Esophagus squamous epithelium (tissue), 4 donors: ENCODE measurements around the gene CT45A3.
"Not testable (repeated sequence)": the region's sequence is repeated elsewhere in the genome, so short reads cannot be mapped to it uniquely, and the experiment has no call there.

Experiments
- CTCF ChIP-seq, 6 experiments: fragments of 450-650 bp in 4 of 6; fragments of 200-600 bp in 2 of 6; sonication (generic) in 2 of 6; IDR thresholded peaks; one replicate each; pipeline ENCODE4 v1.5.1; 2016 to 2019; ENCODE audit warnings: antibody characterized with exemption in 6 of 6, mild to moderate bottlenecking in 4 of 6, moderate library complexity in 4 of 6
- POLR2A ChIP-seq, 4 donors: fragments of 450-650 bp; IDR thresholded peaks; one replicate each; pipeline ENCODE4 v1.6.1; 2017; ENCODE audit warnings: antibody characterized with exemption in 4 of 4, mild to moderate bottlenecking in 4 of 4, moderate library complexity in 3 of 4

GRCh38 chrX:135734666-135735065 is 33.3 kb downstream of the CT45A3 start:
- TF ChIP-seq CTCF, POLR2A (IDR thresholded peaks at IDR 0.05): not testable (repeated sequence)
